HG02610 (cell line): Measurements from ENCODE around the gene TGM2.

Experiments used
- ATAC-seq: cut with Tn5 transposase; IDR thresholded peaks from one replicate; pipeline ENCODE4 v1.9.1; 2021; ENCODE audit warnings: mild to moderate bottlenecking, moderate library complexity; ENCODE audit not compliant: unreplicated experiment

Gene TGM2

GRCh38 chr20:38146628-38147027 is 18.4 kb downstream of the TGM2 start:
- ATAC-seq, result no peak

- no peak for ATAC-seq
Measured at GRCh38 chr20:38146156-38146555, 18.9 kb downstream of the TGM2 start.

- ATAC-seq, result no peak
Measured at GRCh38 chr20:38145729-38146075, 19.4 kb downstream of the TGM2 start.

GRCh38 chr20:38144974-38145728 is 19.9 kb downstream of the TGM2 start:
- no peak for ATAC-seq

GRCh38 chr20:38144598-38144973 is 20.5 kb downstream of the TGM2 start:
- no peak for ATAC-seq

GRCh38 chr20:38143646-38144554 is 21.2 kb downstream of the TGM2 start:
- ATAC-seq, result no peak

GRCh38 chr20:38143238-38143645 is 21.8 kb downstream of the TGM2 start:
- no peak for ATAC-seq

- no peak for ATAC-seq
Measured at GRCh38 chr20:38141889-38142494, 23.1 kb downstream of the TGM2 start.

GRCh38 chr20:38141204-38141888 is 23.7 kb downstream of the TGM2 start:
- ATAC-seq, result no peak

- ATAC-seq, result no peak
Measured at GRCh38 chr20:38139977-38140753, 24.9 kb downstream of the TGM2 start.

- ATAC-seq, result no peak
Measured at GRCh38 chr20:38139156-38139912, 25.7 kb downstream of the TGM2 start.

GRCh38 chr20:38138086-38138778 is 26.8 kb downstream of the TGM2 start:
- no peak for ATAC-seq

- no peak for ATAC-seq
Measured at GRCh38 chr20:38137441-38138037, 27.5 kb downstream of the TGM2 start.

GRCh38 chr20:38136421-38137245 is 28.4 kb downstream of the TGM2 start:
- ATAC-seq, result no peak

GRCh38 chr20:38135651-38136420 is 29.2 kb downstream of the TGM2 start:
- ATAC-seq, result no peak

- no peak for ATAC-seq
Measured at GRCh38 chr20:38135271-38135650, 29.8 kb downstream of the TGM2 start.
